ENCODE results near the gene WDR74. TPM values are rescaled to one million over a fixed set of nuclear protein-coding genes. Genes with fewer than 3 reads are reported as not detected.

The WDR74 gene
- 10 to 100 TPM; 27.7 to 57.6 (median 41.2) TPM for total RNA-seq
- polyA plus RNA-seq, result 10 to 100 TPM; 47.2 to 67.9 (median 48.8) TPM
- long read RNA-seq, donor 1, partial matches to known transcripts, result 0 of 1 reads
- long read RNA-seq, donor 1, other reads (novel, unspliced or antisense), result 0 of 1 reads
- long read RNA-seq, donor 2, partial matches to known transcripts, result 0 of 4 reads
- long read RNA-seq, donor 2, other reads (novel, unspliced or antisense), result 0 of 4 reads
- long read RNA-seq, donor 3, transcript WDR74-201 (11 exons, 1,289 nt), result major isoform, 7 of 7 reads
- long read RNA-seq, donor 3, partial matches to known transcripts, result 0 of 7 reads
- long read RNA-seq, donor 3, other reads (novel, unspliced or antisense), result 0 of 7 reads
- long read RNA-seq, donor 4, result 0 reads
- long read RNA-seq, donor 5, transcript WDR74-201 (11 exons, 1,289 nt), result major isoform, 8 of 9 reads
- long read RNA-seq, donor 5, partial matches to known transcripts, result 0 of 9 reads
- long read RNA-seq, donor 5, other reads (novel, unspliced or antisense), result 0 of 9 reads
- long read RNA-seq, donor 6, transcript WDR74-201 (11 exons, 1,289 nt), result major isoform, 11 of 15 reads
- long read RNA-seq, donor 6, partial matches to known transcripts, result 0 of 15 reads
- long read RNA-seq, donor 6, other reads (novel, unspliced or antisense), result 0 of 15 reads
- long read RNA-seq, donor 7, partial matches to known transcripts, result 0 of 7 reads
- long read RNA-seq, donor 7, other reads (novel, unspliced or antisense), result 0 of 7 reads
- long read RNA-seq, donor 8, partial matches to known transcripts, result 0 of 4 reads
- long read RNA-seq, donor 8, other reads (novel, unspliced or antisense), result 0 of 4 reads
- long read RNA-seq, donor 9, transcript WDR74-201 (11 exons, 1,289 nt), result major isoform, 6 of 8 reads
- long read RNA-seq, donor 9, partial matches to known transcripts, result 0 of 8 reads
- long read RNA-seq, donor 9, other reads (novel, unspliced or antisense), result 0 of 8 reads
- long read RNA-seq, donor 10, partial matches to known transcripts, result 0 of 4 reads
- long read RNA-seq, donor 10, other reads (novel, unspliced or antisense), result 0 of 4 reads

DNA sequence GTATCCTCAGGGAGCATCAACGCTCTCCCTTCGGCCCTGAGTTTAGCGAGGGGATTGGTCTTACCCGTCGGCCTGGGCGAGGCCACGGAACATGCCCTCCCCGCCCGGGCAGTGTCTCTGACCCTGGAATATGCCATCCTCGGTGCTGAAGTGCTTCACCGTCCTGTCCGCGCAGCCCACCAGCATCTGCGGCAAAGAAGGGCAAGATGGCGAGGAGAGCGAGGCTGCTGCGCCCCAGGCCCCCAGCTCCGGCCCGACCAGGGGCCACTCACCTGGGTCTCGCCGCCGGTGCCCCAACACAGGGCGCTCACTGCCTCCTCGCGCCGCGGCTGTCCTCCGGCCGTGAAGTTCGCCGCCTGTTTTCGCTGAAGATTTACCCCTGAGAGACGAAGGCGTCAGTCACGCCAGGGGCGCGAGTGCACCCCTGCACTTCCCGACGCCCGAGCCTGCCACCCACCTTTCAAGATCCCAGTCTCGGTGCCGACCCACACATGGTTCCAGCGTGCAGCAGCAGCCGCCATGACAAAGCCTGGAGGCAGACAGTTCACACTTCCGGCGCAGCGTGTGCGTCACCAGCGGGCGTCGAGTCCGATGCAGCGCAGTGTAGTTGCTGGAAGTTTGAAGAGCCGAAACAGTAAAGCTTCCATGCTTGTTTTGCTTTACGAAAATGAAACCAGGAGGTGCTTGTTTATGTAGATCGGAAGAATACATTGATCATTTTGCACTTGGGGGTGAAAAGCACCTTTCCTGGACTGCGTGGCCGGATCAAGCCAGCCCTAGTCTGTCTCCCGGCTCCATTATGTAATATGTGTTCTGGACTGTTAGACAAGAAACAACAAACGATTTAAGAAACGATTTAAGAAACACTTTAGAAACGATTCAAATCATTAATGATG is at the start of gene WDR74:
Gene WDR74 (minus strand): TSS at position 541 of the 896 bp plus-strand sequence. CDS start 20 bp downstream, at position 521.
- TF ChIP-seq, protein P1, sequence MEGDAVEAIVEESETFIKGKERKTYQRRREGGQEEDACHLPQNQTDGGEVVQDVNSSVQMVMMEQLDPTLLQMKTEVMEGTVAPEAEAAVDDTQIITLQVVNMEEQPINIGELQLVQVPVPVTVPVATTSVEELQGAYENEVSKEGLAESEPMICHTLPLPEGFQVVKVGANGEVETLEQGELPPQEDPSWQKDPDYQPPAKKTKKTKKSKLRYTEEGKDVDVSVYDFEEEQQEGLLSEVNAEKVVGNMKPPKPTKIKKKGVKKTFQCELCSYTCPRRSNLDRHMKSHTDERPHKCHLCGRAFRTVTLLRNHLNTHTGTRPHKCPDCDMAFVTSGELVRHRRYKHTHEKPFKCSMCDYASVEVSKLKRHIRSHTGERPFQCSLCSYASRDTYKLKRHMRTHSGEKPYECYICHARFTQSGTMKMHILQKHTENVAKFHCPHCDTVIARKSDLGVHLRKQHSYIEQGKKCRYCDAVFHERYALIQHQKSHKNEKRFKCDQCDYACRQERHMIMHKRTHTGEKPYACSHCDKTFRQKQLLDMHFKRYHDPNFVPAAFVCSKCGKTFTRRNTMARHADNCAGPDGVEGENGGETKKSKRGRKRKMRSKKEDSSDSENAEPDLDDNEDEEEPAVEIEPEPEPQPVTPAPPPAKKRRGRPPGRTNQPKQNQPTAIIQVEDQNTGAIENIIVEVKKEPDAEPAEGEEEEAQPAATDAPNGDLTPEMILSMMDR (IDR thresholded peaks at IDR 0.05), result no peak
- TF ChIP-seq EP300 (IDR thresholded peaks at IDR 0.05), result no peak
- TF ChIP-seq POLR2AphosphoS5 (IDR thresholded peaks at IDR 0.05), result peak; percentile 98 to 100 (median 99)
- TF ChIP-seq POLR2A (IDR thresholded peaks at IDR 0.05), result peak in 2 of 4 donors; percentile 66 to 82
- intact Hi-C loops (cut with DNase I; ENCODE audit: low total_unique reads), result loop anchor here (10.0 kb wide), 1 partner anchor 54 kb away; the partner anchor contains the start of gene TMEM179B
- H3K4me1 ChIP-seq, result peaks cover 18 to 48% (median 36%) of the 10 kb centered on the region in 4 donors
- no peaks in the 10 kb centered on the region for H3K9me3 ChIP-seq
- DNase-seq, result peak; percentile 93 to 99
- no peaks in the 10 kb centered on the region for H3K27me3 ChIP-seq
- H3K36me3 ChIP-seq, result peaks cover 12 to 30% (median 27%) of the 10 kb centered on the region in 4 donors
- peak within 1 kb of the TSS; percentile 78 to 100 (median 94) for H3K4me3 ChIP-seq
- WGBS, 5 donors, result 0 to 1% (median 0%) methylated on average over 45 to 62 of the region's 62 CpGs
- H3K27ac ChIP-seq, result peak within 1 kb of the TSS; percentile 96 to 99 (median 99)

DNA sequence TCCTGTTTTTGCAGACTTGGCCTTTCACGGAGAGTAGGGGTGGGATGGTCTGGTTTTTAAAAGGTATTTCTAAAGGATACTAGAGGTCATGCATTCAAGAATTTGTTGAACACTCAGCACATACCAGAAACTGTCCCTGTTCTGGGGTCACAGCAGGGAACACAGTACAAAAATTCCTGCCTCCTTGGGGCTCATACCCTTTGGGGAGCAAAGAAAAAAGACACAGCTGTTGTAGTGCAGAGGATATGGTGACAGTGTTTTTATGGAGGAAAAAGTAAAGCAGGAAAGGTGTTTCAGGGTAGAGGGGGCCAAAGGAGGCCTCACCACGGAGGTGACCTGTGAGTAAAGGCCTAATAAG is 49.7 kb upstream of the WDR74 start:
- Histone ChIP-seq H3K27ac (peak overlapping the region in 1 of 5 donors; percentile 38), H3K27me3 (no peaks in the 10 kb centered on the region), H3K4me3 (no peak overlapping the region), H3K36me3 (peaks cover 52 to 61% (median 59%) of the 10 kb centered on the region in 4 donors), H3K9me3 (no peaks in the 10 kb centered on the region), H3K4me1 (peaks cover 4 to 57% (median 28%) of the 10 kb centered on the region in 4 donors)
- DNase-seq, result no peak
- intact Hi-C loops (cut with DNase I; ENCODE audit: low total_unique reads), result no loop called here
- 62 to 79% (median 74%) methylated on average over 2 of the region's 2 CpGs for WGBS, 5 donors
- TF ChIP-seq, protein P1 (IDR thresholded peaks at IDR 0.05), result no peak
- no peak for TF ChIP-seq EP300 (IDR thresholded peaks at IDR 0.05)
- no peak for TF ChIP-seq POLR2A (IDR thresholded peaks at IDR 0.05)
- TF ChIP-seq POLR2AphosphoS5 (IDR thresholded peaks at IDR 0.05), result no peak

DNA sequence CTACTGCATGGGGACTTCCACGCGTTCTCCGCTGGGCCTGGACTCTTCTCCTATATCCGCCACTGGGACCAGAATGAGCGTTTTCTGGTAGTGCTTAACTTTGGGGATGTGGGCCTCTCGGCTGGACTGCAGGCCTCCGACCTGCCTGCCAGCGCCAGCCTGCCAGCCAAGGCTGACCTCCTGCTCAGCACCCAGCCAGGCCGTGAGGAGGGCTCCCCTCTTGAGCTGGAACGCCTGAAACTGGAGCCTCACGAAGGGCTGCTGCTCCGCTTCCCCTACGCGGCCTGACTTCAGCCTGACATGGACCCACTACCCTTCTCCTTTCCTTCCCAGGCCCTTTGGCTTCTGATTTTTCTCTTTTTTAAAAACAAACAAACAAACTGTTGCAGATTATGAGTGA is 49.0 kb upstream of the WDR74 start:
- Histone ChIP-seq H3K4me3 (no peak overlapping the region), H3K27ac (no peak overlapping the region), H3K9me3 (no peaks in the 10 kb centered on the region), H3K4me1 (peaks cover 11 to 64% (median 35%) of the 10 kb centered on the region in 4 donors), H3K27me3 (no peaks in the 10 kb centered on the region), H3K36me3 (peaks cover 59 to 68% (median 66%) of the 10 kb centered on the region in 4 donors)
- no peak for TF ChIP-seq POLR2AphosphoS5 (IDR thresholded peaks at IDR 0.05)
- TF ChIP-seq POLR2A (IDR thresholded peaks at IDR 0.05), result no peak
- TF ChIP-seq, protein P1 (IDR thresholded peaks at IDR 0.05), result no peak
- TF ChIP-seq EP300 (IDR thresholded peaks at IDR 0.05), result no peak
- intact Hi-C loops (cut with DNase I; ENCODE audit: low total_unique reads), result no loop called here
- 88 to 94% (median 91%) methylated on average over 14 of the region's 14 CpGs for WGBS, 5 donors
- no peak for DNase-seq

Measured in stomach (tissue), 19 donors.